H1 (cell line): Measurements from ENCODE around the gene MYO1D. TPM values are rescaled to one million over a fixed set of nuclear protein-coding genes. Genes with fewer than 3 reads are reported as not detected.

Experiments used
- CTCF ChIA-PET: fragments of 300-600 bp; sonication (Branson Sonifier 250); formaldehyde crosslinking; loops from one replicate; lab custom pipeline; 2021; ENCODE audit not compliant: partially characterized antibody; lab: Charles Lee
- POLR2A ChIA-PET: fragments of 300-600 bp; sonication (Branson Sonifier 250); formaldehyde crosslinking; loops from one replicate; lab custom pipeline; 2021; ENCODE audit warnings: inconsistent platforms; ENCODE audit not compliant: partially characterized antibody; lab: Charles Lee
- DNase-seq, 2 experiments: peaks; one replicate each; pipeline versions ENCODE4 v3.0.0 to v3.0.0-alpha.2; 2010 to 2022; ENCODE audit warnings: low spot score in 2 of 2, low read depth in 1 of 2, mixed read lengths in 1 of 2
- FAIRE-seq: peaks from 2 replicates; lab custom pipeline; 2011; peaks lifted over from hg19 to GRCh38; lab: Jason Lieb, UNC
- H2AFZ ChIP-seq: 2 replicates; pipeline ENCODE4 v1.8.1; 2012; ENCODE audit warnings: low read length, inconsistent platforms
- H2AK5ac ChIP-seq: 2 replicates; pipeline ENCODE4 v1.6.1; 2013; ENCODE audit warnings: low read depth, low read length
- H2BK120ac ChIP-seq: replicated peaks from 2 replicates; pipeline ENCODE3; 2013; ENCODE audit warnings: low read depth, low read length, inconsistent platforms
- H2BK12ac ChIP-seq: 2 replicates; pipeline ENCODE4 v1.6.1; 2013; ENCODE audit warnings: low read depth, low read length
- H2BK15ac ChIP-seq: 2 replicates; pipeline ENCODE4 v1.6.1; 2013; ENCODE audit warnings: low read length
- H2BK20ac ChIP-seq: 2 replicates; pipeline ENCODE4 v1.6.1; 2013; ENCODE audit warnings: low read length
- H2BK5ac ChIP-seq: 2 replicates; pipeline ENCODE4 v1.6.1; 2013; ENCODE audit warnings: low read depth, low read length
- H3K14ac ChIP-seq: 2 replicates; pipeline ENCODE4 v1.6.1; 2013; ENCODE audit warnings: inconsistent platforms; ENCODE audit not compliant: insufficient read length
- H3K18ac ChIP-seq: 2 replicates; pipeline ENCODE4 v1.6.1; 2013; ENCODE audit warnings: low read length; ENCODE audit errors: extremely low read depth
- H3K23ac ChIP-seq: 2 replicates; pipeline ENCODE4 v1.6.1; 2013; ENCODE audit warnings: inconsistent platforms; ENCODE audit not compliant: insufficient read length
- H3K23me2 ChIP-seq: 2 replicates; pipeline ENCODE4 v1.6.1; 2013; ENCODE audit warnings: low read depth, low read length
- H3K27ac ChIP-seq: 2 replicates; pipeline ENCODE4 v1.6.1; 2011; ENCODE audit warnings: low read depth, low read length, inconsistent platforms
- H3K27me3 ChIP-seq, 4 experiments: replicated peaks in 1 of 4; 1 replicate in 1 of 4; 2 replicates in 3 of 4; pipeline versions ENCODE4 v1.6.1 to v1.8.1; 2011 to 2013; ENCODE audit warnings: low read length in 3 of 4, mild to moderate bottlenecking in 3 of 4, inconsistent platforms in 2 of 4, mixed read lengths in 2 of 4, moderate library complexity in 1 of 4; ENCODE audit not compliant: control insufficient read depth in 3 of 4, insufficient read depth in 3 of 4; ENCODE audit errors: extremely low read depth in 1 of 4
- H3K36me3 ChIP-seq, 4 experiments: 2 replicates each; pipeline versions ENCODE4 v1.6.1 to v1.8.1; 2011 to 2013; ENCODE audit warnings: mild to moderate bottlenecking in 4 of 4, low read length in 3 of 4, moderate library complexity in 2 of 4, control low read depth in 1 of 4, inconsistent platforms in 1 of 4; ENCODE audit not compliant: insufficient read depth in 4 of 4, control insufficient read depth in 2 of 4
- H3K4ac ChIP-seq: replicated peaks from 2 replicates; pipeline ENCODE3; 2013; ENCODE audit warnings: low read length, low read depth, mixed read lengths, inconsistent platforms; ENCODE audit not compliant: insufficient read length
- H3K4me1 ChIP-seq, 4 experiments: replicated peaks in 1 of 4; 1 replicate in 1 of 4; 2 replicates in 3 of 4; pipeline versions ENCODE4 v1.6.1 to v1.8.1; 2011 to 2013; ENCODE audit warnings: low read length in 3 of 4, inconsistent platforms in 2 of 4, mixed read lengths in 1 of 4; ENCODE audit not compliant: insufficient read depth in 4 of 4, control insufficient read depth in 3 of 4
- H3K4me2 ChIP-seq, 2 experiments: 2 replicates each; pipeline versions ENCODE4 v1.6.1 to v1.8.1; 2011 to 2013; ENCODE audit warnings: low read depth in 2 of 2, low read length in 2 of 2, control low read depth in 1 of 2, inconsistent platforms in 1 of 2, mild to moderate bottlenecking in 1 of 2; ENCODE audit not compliant: insufficient read depth in 1 of 2
- H3K4me3 ChIP-seq, 4 experiments: fragments of 200-600, 300-600 bp in 1 of 4; sonication (generic), shearing (Covaris generic), sonication (Bioruptor Twin) in 1 of 4; 2 replicates each; pipeline versions ENCODE4 v1.5.1 to v1.8.1; 2011 to 2016; ENCODE audit warnings: low read length in 4 of 4, low read depth in 3 of 4, control low read depth in 2 of 4, inconsistent platforms in 2 of 4, mild to moderate bottlenecking in 2 of 4, mixed read lengths in 1 of 4, moderate library complexity in 1 of 4; ENCODE audit not compliant: insufficient read depth in 2 of 4; ENCODE audit errors: extremely low read depth in 1 of 4
- H3K56ac ChIP-seq: replicated peaks from 2 replicates; pipeline ENCODE3; 2013; ENCODE audit warnings: low read depth, mild to moderate bottlenecking, mixed read lengths, low read length, inconsistent platforms; ENCODE audit not compliant: insufficient read length
- H3K79me1 ChIP-seq: 2 replicates; pipeline ENCODE4 v1.6.1; 2013; ENCODE audit warnings: low read depth, low read length, control low read depth
- H3K79me2 ChIP-seq, 2 experiments: 2 replicates each; pipeline versions ENCODE4 v1.6.1 to v1.8.1; 2012 to 2013; ENCODE audit warnings: low read length in 2 of 2, mild to moderate bottlenecking in 2 of 2, inconsistent platforms in 1 of 2; ENCODE audit not compliant: insufficient read depth in 2 of 2, control insufficient read depth in 1 of 2
- H3K9ac ChIP-seq, 4 experiments: replicated peaks in 1 of 4; 1 replicate in 1 of 4; 2 replicates in 3 of 4; pipeline versions ENCODE4 v1.6.1 to v1.8.1; 2011 to 2013; ENCODE audit warnings: low read depth in 3 of 4, low read length in 3 of 4, control low read depth in 2 of 4, mild to moderate bottlenecking in 2 of 4, moderate library complexity in 2 of 4, inconsistent platforms in 1 of 4; ENCODE audit errors: extremely low read depth in 1 of 4
- H3K9me3 ChIP-seq, 2 experiments: 2 replicates each; pipeline versions ENCODE4 v1.6.1 to v1.8.1; 2012 to 2013; ENCODE audit warnings: mild to moderate bottlenecking in 2 of 2, moderate library complexity in 2 of 2, control low read depth in 1 of 2, inconsistent platforms in 1 of 2, low read depth in 1 of 2, low read length in 1 of 2, mixed read lengths in 1 of 2; ENCODE audit not compliant: insufficient read depth in 2 of 2
- H4K20me1 ChIP-seq, 2 experiments: replicated peaks in 1 of 2; 2 replicates each; pipeline versions ENCODE3 to v1.8.1; 2011 to 2013; ENCODE audit warnings: inconsistent platforms in 2 of 2, low read length in 2 of 2, mild to moderate bottlenecking in 1 of 2; ENCODE audit not compliant: insufficient read depth in 2 of 2, control insufficient read depth in 1 of 2
- H4K5ac ChIP-seq: 2 replicates; pipeline ENCODE4 v1.6.1; 2013; ENCODE audit warnings: low read length, low read depth, mixed read lengths, inconsistent platforms; ENCODE audit not compliant: insufficient read length
- H4K8ac ChIP-seq: 2 replicates; pipeline ENCODE4 v1.8.0; 2013; ENCODE audit warnings: mild to moderate bottlenecking, moderate library complexity, low read length, inconsistent platforms; ENCODE audit not compliant: insufficient read depth; ENCODE audit errors: extremely low read depth
- H4K91ac ChIP-seq: replicated peaks from 2 replicates; pipeline ENCODE3; 2013; ENCODE audit warnings: low read length, mixed read lengths, inconsistent platforms; ENCODE audit not compliant: insufficient read length
- SP4 ChIP-seq: IDR thresholded peaks from 2 replicates; pipeline ENCODE4 v1.6.1; 2012; ENCODE audit warnings: low read length, inconsistent platforms
- WGBS, 2 experiments: shearing (Covaris generic) in 1 of 2; methylation state at CpG; one replicate each; pipeline versions ENCODE4 v1.1.6 to v1.1.7; 2013 to 2015; ENCODE audit warnings: low lambda C conversion rate in 2 of 2, mixed read lengths in 2 of 2, inconsistent platforms in 1 of 2, low coverage in 1 of 2, missing lambda C conversion rate in 1 of 2; ENCODE audit not compliant: insufficient replicate concordance in 2 of 2, insufficient coverage in 1 of 2, insufficient read length in 1 of 2; ENCODE audit errors: extremely low coverage in 1 of 2, missing lambda C conversion rate in 1 of 2; 5-methylcytosine and 5-hydroxymethylcytosine counted together
- polyA plus RNA-seq, 7 experiments: library from polyadenylated mRNA; depleted of rRNA in 3 of 7; stranded (reverse) in 5 of 7; unstranded in 2 of 7; fragments of >200 nt in 5 of 7; fragments of 200-250 nt in 2 of 7; gene quantifications; 1 replicate in 5 of 7; 2 replicates in 1 of 7; 4 replicates in 1 of 7; pipeline versions ENCODE4 v1.2.1 to v1.2.3, GENCODE V29; 2011 to 2013; ENCODE audit warnings: missing spikeins in 2 of 7, mixed read lengths in 2 of 7
- total RNA-seq: library from RNA; stranded (reverse); fragmentation: NEBNext Ultra II Directional; extraction: Animal tissue kit (Norgen Biotek cat#: 25700); gene quantifications from 2 replicates; pipeline ENCODE4 v1.2.1, GENCODE V29; 2021

MYO1D gene
- total and polyA plus RNA-seq, 2 of the 8 experiments (the other 6 are each of a cell fraction or from before 2014, with no cell fraction given): 6.5 to 25.4 TPM

- no peak overlapping the region for H4K5ac ChIP-seq
- no peaks in the 10 kb centered on the region for H3K9me3 ChIP-seq
- peaks cover 15 to 56% (median 44%) of the 10 kb centered on the region in 4 experiments for H3K36me3 ChIP-seq
- no peak overlapping the region for H2AFZ ChIP-seq
- no peak for DNase-seq
- no peak overlapping the region for H2BK20ac ChIP-seq
- no peak overlapping the region for H2BK120ac ChIP-seq
- H3K14ac ChIP-seq: no peak overlapping the region
- no peak overlapping the region for H3K18ac ChIP-seq
- no peak overlapping the region for H3K4me3 ChIP-seq
- no peak overlapping the region for H3K4me2 ChIP-seq
- CTCF ChIA-PET: interaction anchor here (0.5 to 4.7 kb wide), 7 partner anchors 10 to 602 kb away, joined by 3 to 71 read pairs (median 11); partner anchors contain the start of genes CDK5R1 and PSMD11
- no peaks in the 10 kb centered on the region for H3K27me3 ChIP-seq
- no peak overlapping the region; the same call in 1 of the 2 replicates for H4K8ac ChIP-seq
- H3K79me1 ChIP-seq: no peaks in the 10 kb centered on the region
- no peak overlapping the region for H2BK12ac ChIP-seq
- H3K4me1 ChIP-seq: no peaks in the 10 kb centered on the region
- WGBS, 2 experiments: 92% methylated on average over 1 of the region's 1 CpG; no CpG with 5 or more reads in 1 of the 2 experiments
- no peak overlapping the region for H2BK5ac ChIP-seq
- H3K23ac ChIP-seq: no peak overlapping the region
- no peak overlapping the region for H3K56ac ChIP-seq
- peaks cover 0 to 8% of the 10 kb centered on the region in 2 experiments for H4K20me1 ChIP-seq
- FAIRE-seq: no peak
- H2BK15ac ChIP-seq: no peak overlapping the region
- H2AK5ac ChIP-seq: no peak overlapping the region
- no peak for TF ChIP-seq SP4
- H3K9ac ChIP-seq: no peak overlapping the region
- peaks cover 0 to 35% of the 10 kb centered on the region in 2 experiments; a peak in 2 of 4 replicates for H3K79me2 ChIP-seq
- POLR2A ChIA-PET: interaction anchor here (1.6 kb wide), 1 partner anchor 10 kb away, joined by 3 read pairs; no protein-coding TSS in a partner anchor
- H3K27ac ChIP-seq: no peak overlapping the region
- no peak overlapping the region for H3K4ac ChIP-seq
- no peaks in the 10 kb centered on the region for H3K23me2 ChIP-seq
- H4K91ac ChIP-seq: no peak overlapping the region
These were observed 412.6 kb downstream of the MYO1D start for GRCh38 chr17:32464374-32464773.
